ENCODE results near the gene HS3ST4.
"Not testable (repeated sequence)": the region's sequence is repeated elsewhere in the genome, so short reads cannot be mapped to it uniquely, and the experiment has no call there.

HS3ST4 gene

GRCh38 chr16:26005336-26005735 is 313.6 kb downstream of the HS3ST4 start:
- Mint-ChIP-seq H3K27me3 (peaks cover 8% of the 10 kb centered on the region), H3K4me1 (no peaks in the 10 kb centered on the region), H3K9me3 (peaks cover 17% of the 10 kb centered on the region), H3K36me3 (ENCODE audit: low read depth) (peaks cover 2% of the 10 kb centered on the region), H3K4me3 (no peak overlapping the region), H3K27ac (no peak overlapping the region)
- ATAC-seq, result no peak
- no peak for DNase-seq

GRCh38 chr16:26012376-26012775 is 320.6 kb downstream of the HS3ST4 start:
- Mint-ChIP-seq H3K36me3 (ENCODE audit: low read depth) (peaks cover 2% of the 10 kb centered on the region), H3K9me3 (peaks cover 24% of the 10 kb centered on the region), H3K27ac (no peak overlapping the region), H3K4me1 (no peaks in the 10 kb centered on the region), H3K27me3 (no peaks in the 10 kb centered on the region), H3K4me3 (no peak overlapping the region)
- no peak for DNase-seq
- ATAC-seq, result no peak

- no peak for DNase-seq
- H3K36me3 Mint-ChIP-seq (ENCODE audit: low read depth), result peaks cover 2% of the 10 kb centered on the region
- no peak for ATAC-seq
- H3K4me3 Mint-ChIP-seq, result no peak overlapping the region
- H3K4me1 Mint-ChIP-seq, result no peaks in the 10 kb centered on the region
- H3K27me3 Mint-ChIP-seq, result peaks cover 9% of the 10 kb centered on the region
- H3K27ac Mint-ChIP-seq, result no peak overlapping the region
- H3K9me3 Mint-ChIP-seq, result peaks cover 31% of the 10 kb centered on the region
Observed at GRCh38 chr16:26015776-26016175, 324.0 kb downstream of the HS3ST4 start.

GRCh38 chr16:26016989-26017388 is 325.2 kb downstream of the HS3ST4 start:
- H3K36me3 Mint-ChIP-seq (ENCODE audit: low read depth), result peaks cover 2% of the 10 kb centered on the region
- H3K27ac Mint-ChIP-seq, result no peak overlapping the region
- peaks cover 34% of the 10 kb centered on the region for H3K9me3 Mint-ChIP-seq
- peaks cover 9% of the 10 kb centered on the region for H3K27me3 Mint-ChIP-seq
- ATAC-seq, result no peak
- H3K4me1 Mint-ChIP-seq, result no peaks in the 10 kb centered on the region
- no peak overlapping the region for H3K4me3 Mint-ChIP-seq
- DNase-seq, result no peak

- no peak for ATAC-seq
- H3K27me3 Mint-ChIP-seq, result peaks cover 9% of the 10 kb centered on the region
- H3K36me3 Mint-ChIP-seq (ENCODE audit: low read depth), result no peaks in the 10 kb centered on the region
- DNase-seq, result no peak
- H3K4me3 Mint-ChIP-seq, result no peak overlapping the region
- peaks cover 27% of the 10 kb centered on the region for H3K9me3 Mint-ChIP-seq
- H3K4me1 Mint-ChIP-seq, result no peaks in the 10 kb centered on the region
- no peak overlapping the region for H3K27ac Mint-ChIP-seq
Observed at GRCh38 chr16:26019381-26020242, 327.9 kb downstream of the HS3ST4 start.

GRCh38 chr16:26026709-26027450 is 335.1 kb downstream of the HS3ST4 start:
- Mint-ChIP-seq H3K9me3 (no peaks in the 10 kb centered on the region), H3K27ac (no peak overlapping the region), H3K4me3 (no peak overlapping the region), H3K4me1 (no peaks in the 10 kb centered on the region), H3K27me3 (no peaks in the 10 kb centered on the region), H3K36me3 (ENCODE audit: low read depth) (no peaks in the 10 kb centered on the region)
- ATAC-seq, result no peak
- no peak for DNase-seq

GRCh38 chr16:26031286-26031685 is 339.5 kb downstream of the HS3ST4 start:
- DNase-seq (no peak), ATAC-seq (no peak)
- Mint-ChIP-seq H3K36me3 (ENCODE audit: low read depth) (no peaks in the 10 kb centered on the region), H3K4me3 (no peak overlapping the region), H3K9me3 (no peaks in the 10 kb centered on the region), H3K4me1 (no peaks in the 10 kb centered on the region), H3K27me3 (no peaks in the 10 kb centered on the region), H3K27ac (no peak overlapping the region)

GRCh38 chr16:26032661-26033060 is 340.9 kb downstream of the HS3ST4 start:
- not testable (repeated sequence) for H3K27ac Mint-ChIP-seq; H3K4me3 Mint-ChIP-seq; H3K4me1 Mint-ChIP-seq; H3K36me3 Mint-ChIP-seq (ENCODE audit: low read depth); ATAC-seq; H3K9me3 Mint-ChIP-seq; H3K27me3 Mint-ChIP-seq; DNase-seq

GRCh38 chr16:26041952-26042668 is 350.4 kb downstream of the HS3ST4 start:
- H3K4me1 Mint-ChIP-seq, result no peaks in the 10 kb centered on the region

GRCh38 chr16:26050472-26050871 is 358.7 kb downstream of the HS3ST4 start:
- Mint-ChIP-seq H3K4me1 (no peaks in the 10 kb centered on the region), H3K27ac (no peak overlapping the region)
- no peak for ATAC-seq

More at GRCh38 chr16:26041952-26042668, 350.4 kb downstream of the HS3ST4 start:
- Mint-ChIP-seq H3K9me3 (no peaks in the 10 kb centered on the region), H3K27me3 (no peaks in the 10 kb centered on the region), H3K36me3 (ENCODE audit: low read depth) (no peaks in the 10 kb centered on the region), H3K27ac (no peak overlapping the region), H3K4me3 (no peak overlapping the region)
- ATAC-seq (no peak), DNase-seq (no peak)

GRCh38 chr16:26051063-26051462 is 359.3 kb downstream of the HS3ST4 start:
- Mint-ChIP-seq H3K36me3 (ENCODE audit: low read depth) (no peaks in the 10 kb centered on the region), H3K4me3 (no peak overlapping the region), H3K27ac (no peak overlapping the region), H3K9me3 (no peaks in the 10 kb centered on the region), H3K27me3 (peaks cover 4% of the 10 kb centered on the region), H3K4me1 (no peaks in the 10 kb centered on the region)
- no peak for ATAC-seq
- DNase-seq, result no peak

More at GRCh38 chr16:26050472-26050871, 358.7 kb downstream of the HS3ST4 start:
- H3K4me3 Mint-ChIP-seq, result no peak overlapping the region
- peaks cover 4% of the 10 kb centered on the region for H3K27me3 Mint-ChIP-seq
- H3K9me3 Mint-ChIP-seq, result no peaks in the 10 kb centered on the region
- DNase-seq, result no peak
- no peaks in the 10 kb centered on the region for H3K36me3 Mint-ChIP-seq (ENCODE audit: low read depth)

GRCh38 chr16:26053889-26054288 is 362.1 kb downstream of the HS3ST4 start:
- ATAC-seq, result no peak
- H3K27me3 Mint-ChIP-seq, result peaks cover 4% of the 10 kb centered on the region
- no peak for DNase-seq
- H3K4me3 Mint-ChIP-seq, result no peak overlapping the region
- H3K27ac Mint-ChIP-seq, result no peak overlapping the region
- H3K4me1 Mint-ChIP-seq, result no peaks in the 10 kb centered on the region
- no peaks in the 10 kb centered on the region for H3K36me3 Mint-ChIP-seq (ENCODE audit: low read depth)
- no peaks in the 10 kb centered on the region for H3K9me3 Mint-ChIP-seq

GRCh38 chr16:26058326-26058725 is 366.6 kb downstream of the HS3ST4 start:
- no peak for ATAC-seq
- Mint-ChIP-seq H3K4me3 (no peak overlapping the region), H3K27me3 (peaks cover 4% of the 10 kb centered on the region), H3K9me3 (no peaks in the 10 kb centered on the region), H3K4me1 (no peaks in the 10 kb centered on the region), H3K36me3 (ENCODE audit: low read depth) (no peaks in the 10 kb centered on the region), H3K27ac (no peak overlapping the region)
- no peak for DNase-seq

GRCh38 chr16:26070302-26071100 is 378.7 kb downstream of the HS3ST4 start:
- Mint-ChIP-seq H3K9me3 (no peaks in the 10 kb centered on the region), H3K27me3 (no peaks in the 10 kb centered on the region), H3K36me3 (ENCODE audit: low read depth) (no peaks in the 10 kb centered on the region), H3K4me3 (no peak overlapping the region), H3K27ac (no peak overlapping the region), H3K4me1 (no peaks in the 10 kb centered on the region)
- DNase-seq (no peak), ATAC-seq (no peak)
